GM18867 (cell line): ENCODE results near the gene RHOU.
"Not testable (repeated sequence)": the region's sequence is repeated elsewhere in the genome, so short reads cannot be mapped to it uniquely, and the experiment has no call there.

Experiments used
- ATAC-seq: cut with Tn5 transposase; IDR thresholded peaks from one replicate; pipeline ENCODE4 v1.9.1; 2021; ENCODE audit warnings: mild to moderate bottlenecking, moderate library complexity; ENCODE audit not compliant: unreplicated experiment

Gene RHOU

GRCh38 chr1:228734881-228735801 lies at the start of gene RHOU:
Gene RHOU (plus strand): TSS chr1:228735479. CDS start chr1:228735743, 264 bp downstream.
- no peak for ATAC-seq

- ATAC-seq: no peak
Measured at GRCh38 chr1:228687587-228687986, 47.7 kb upstream of the RHOU start.

GRCh38 chr1:228689255-228689654 lies 46.0 kb upstream of the RHOU start:
- ATAC-seq: no peak

- ATAC-seq: no peak
Measured at GRCh38 chr1:228691211-228691610, 44.1 kb upstream of the RHOU start.

- ATAC-seq: no peak
Measured at GRCh38 chr1:228691926-228692325, 43.4 kb upstream of the RHOU start.

- ATAC-seq: not testable (repeated sequence)
Measured at GRCh38 chr1:228694447-228694846, 40.8 kb upstream of the RHOU start.

- ATAC-seq: no peak
Measured at GRCh38 chr1:228695015-228695955, 40.0 kb upstream of the RHOU start.

- ATAC-seq: no peak
Measured at GRCh38 chr1:228697207-228698016, 37.9 kb upstream of the RHOU start.

GRCh38 chr1:228698017-228698329 lies 37.3 kb upstream of the RHOU start:
- no peak for ATAC-seq

GRCh38 chr1:228702433-228702832 lies 32.8 kb upstream of the RHOU start:
- no peak for ATAC-seq

GRCh38 chr1:228706305-228706704 lies 29.0 kb upstream of the RHOU start:
- no peak for ATAC-seq

GRCh38 chr1:228717081-228717480 lies 18.2 kb upstream of the RHOU start:
- ATAC-seq: no peak

GRCh38 chr1:228721407-228721806 lies 13.9 kb upstream of the RHOU start:
- no peak for ATAC-seq

GRCh38 chr1:228723287-228723686 lies 12.0 kb upstream of the RHOU start:
- no peak for ATAC-seq

GRCh38 chr1:228723921-228724320 lies 11.4 kb upstream of the RHOU start:
- ATAC-seq: no peak

GRCh38 chr1:228725178-228725577 lies 10.1 kb upstream of the RHOU start:
- ATAC-seq: no peak

GRCh38 chr1:228727681-228728171 lies 7.6 kb upstream of the RHOU start:
- no peak for ATAC-seq

GRCh38 chr1:228732426-228732825 lies 2.9 kb upstream of the RHOU start:
- no peak for ATAC-seq

- no peak for ATAC-seq
Measured at GRCh38 chr1:228733576-228733975, 1.7 kb upstream of the RHOU start.

- no peak for ATAC-seq
Measured at GRCh38 chr1:228735871-228736586, 750 bp downstream of the RHOU start.
